HEK293 (cell line): Measurements from ENCODE around the gene AQP1.

ENCODE experiments used
- CTCF ChIA-PET: fragments of 350-600 bp; formaldehyde crosslinking; extraction: SDS; loops from one replicate; lab custom pipeline; 2021; ENCODE audit warnings: antibody characterized with exemption; lab: Yijun Ruan, JAX
- POLR2A ChIA-PET: fragments of 300-600 bp; formaldehyde crosslinking; extraction: SDS; loops from one replicate; lab custom pipeline; 2020; ENCODE audit warnings: antibody characterized with exemption, inconsistent platforms; lab: Yijun Ruan, JAX
- H3K27ac ChIP-seq: fragments of 200-500 bp; sonication (Bioruptor generic); 2 replicates; pipeline ENCODE4 v1.5.1; 2014; ENCODE audit warnings: low read depth, low read length, control low read depth, inconsistent platforms; ENCODE audit errors: extremely low read depth
- H3K36me3 ChIP-seq, 2 experiments: fragments of 200-500 bp in 1 of 2; sonication (Bioruptor generic) in 1 of 2; 1 replicate in 1 of 2; 2 replicates in 1 of 2; pipeline ENCODE4 v1.5.1; 2014 to 2017; ENCODE audit warnings: inconsistent platforms in 2 of 2, low read length in 2 of 2; ENCODE audit not compliant: control insufficient read depth in 2 of 2, insufficient read depth in 1 of 2
- H3K4me1 ChIP-seq: fragments of 200-500 bp; sonication (Bioruptor generic); 2 replicates; pipeline ENCODE4 v1.5.1; 2014; ENCODE audit warnings: mild to moderate bottlenecking, low read length, inconsistent platforms; ENCODE audit not compliant: control insufficient read depth, insufficient read depth
- H3K4me3 ChIP-seq: 2 replicates; pipeline ENCODE4 v1.5.1; 2011; ENCODE audit warnings: low read depth, mild to moderate bottlenecking, control low read depth, low read length, moderate library complexity
- H3K9me3 ChIP-seq: fragments of 200-500 bp; sonication (Bioruptor generic); 2 replicates; pipeline ENCODE4 v1.5.1; 2014; ENCODE audit warnings: low read depth, low read length, inconsistent platforms; ENCODE audit not compliant: control insufficient read depth, insufficient read depth
- BCL6B ChIP-seq: fragments of 450-650 bp; formaldehyde crosslinking; IDR thresholded peaks from 2 replicates; pipeline ENCODE4 v1.5.1; 2017; ENCODE audit warnings: missing biosample characterization, missing genetic modification characterization
- CTCF ChIP-seq: fragments of 450-650 bp; formaldehyde crosslinking; IDR thresholded peaks from 2 replicates; pipeline ENCODE4 v1.5.1; 2016; ENCODE audit warnings: missing biosample characterization, missing genetic modification characterization
- HOXA7 ChIP-seq: sonication (generic); formaldehyde crosslinking; IDR thresholded peaks from 2 replicates; pipeline ENCODE4 v1.8.1; 2022; ENCODE audit warnings: missing genetic modification reagents, borderline replicate concordance
- KLF16 ChIP-seq: fragments of 450-650 bp; formaldehyde crosslinking; IDR thresholded peaks from 2 replicates; pipeline ENCODE4 v1.5.1; 2017; ENCODE audit warnings: missing biosample characterization, missing genetic modification characterization
- KLF17 ChIP-seq: fragments of 450-650 bp; formaldehyde crosslinking; IDR thresholded peaks from 2 replicates; pipeline ENCODE4 v1.5.1; 2016; ENCODE audit warnings: missing biosample characterization, missing genetic modification characterization
- PRDM10 ChIP-seq: fragments of 450-650 bp; formaldehyde crosslinking; IDR thresholded peaks from 2 replicates; pipeline ENCODE4 v1.5.1; 2016; ENCODE audit warnings: missing biosample characterization, missing genetic modification characterization
- SALL2 ChIP-seq: fragments of 450-650 bp; formaldehyde crosslinking; IDR thresholded peaks from 2 replicates; pipeline ENCODE4 v1.5.0; 2017; ENCODE audit warnings: missing biosample characterization, mild to moderate bottlenecking, missing genetic modification characterization, borderline replicate concordance
- SP3 ChIP-seq: fragments of 450-650 bp; formaldehyde crosslinking; IDR thresholded peaks from 2 replicates; pipeline ENCODE4 v1.5.1; 2016; ENCODE audit warnings: missing biosample characterization, missing genetic modification characterization
- ZBTB10 ChIP-seq: fragments of 450-650 bp; formaldehyde crosslinking; IDR thresholded peaks from 2 replicates; pipeline ENCODE4 v1.5.1; 2016; ENCODE audit warnings: missing biosample characterization, missing genetic modification characterization
- ZFP37 ChIP-seq: fragments of 450-650 bp; formaldehyde crosslinking; IDR thresholded peaks from 2 replicates; pipeline ENCODE4 v1.5.1; 2016; ENCODE audit warnings: missing biosample characterization, missing genetic modification characterization
- ZIC2 ChIP-seq: fragments of 450-650 bp; formaldehyde crosslinking; IDR thresholded peaks from 2 replicates; pipeline ENCODE4 v1.5.1; 2016; ENCODE audit warnings: missing biosample characterization, missing genetic modification characterization
- ZNF133 ChIP-seq: fragments of 450-650 bp; formaldehyde crosslinking; IDR thresholded peaks from 2 replicates; pipeline ENCODE4 v1.5.1; 2016; ENCODE audit warnings: missing biosample characterization, missing genetic modification characterization
- ZNF169 ChIP-seq: fragments of 450-650 bp; formaldehyde crosslinking; IDR thresholded peaks from 2 replicates; pipeline ENCODE4 v1.5.1; 2016; ENCODE audit warnings: missing biosample characterization, missing genetic modification characterization
- ZNF2 ChIP-seq: fragments of 450-650 bp; formaldehyde crosslinking; IDR thresholded peaks from 2 replicates; pipeline ENCODE4 v1.5.1; 2016; ENCODE audit warnings: missing biosample characterization, missing genetic modification characterization
- ZNF211 ChIP-seq: fragments of 450-650 bp; formaldehyde crosslinking; IDR thresholded peaks from 2 replicates; pipeline ENCODE4 v1.5.1; 2016; ENCODE audit warnings: low read depth, missing biosample characterization, missing genetic modification characterization
- ZNF341 ChIP-seq: fragments of 450-650 bp; formaldehyde crosslinking; IDR thresholded peaks from 2 replicates; pipeline ENCODE4; 2016; ENCODE audit warnings: low read depth, missing biosample characterization, missing genetic modification characterization
- ZNF548 ChIP-seq: fragments of 450-650 bp; formaldehyde crosslinking; IDR thresholded peaks from 2 replicates; pipeline ENCODE4 v1.5.1; 2016; ENCODE audit warnings: missing biosample characterization, missing genetic modification characterization
- ZNF585B ChIP-seq: fragments of 450-650 bp; formaldehyde crosslinking; IDR thresholded peaks from 2 replicates; pipeline ENCODE4 v1.5.1; 2016; ENCODE audit warnings: missing biosample characterization, missing genetic modification characterization
- ZNF623 ChIP-seq: fragments of 450-650 bp; formaldehyde crosslinking; IDR thresholded peaks from 2 replicates; pipeline ENCODE4 v1.5.1; 2016; ENCODE audit warnings: missing biosample characterization, missing genetic modification characterization
- ZNF626 ChIP-seq: fragments of 450-650 bp; sonication (Bioruptor Pico); formaldehyde crosslinking; IDR thresholded peaks from 2 replicates; pipeline ENCODE4 v1.5.1; 2018; ENCODE audit warnings: missing biosample characterization, missing genetic modification characterization, inconsistent platforms
- ZNF776 ChIP-seq: fragments of 450-650 bp; formaldehyde crosslinking; IDR thresholded peaks from 2 replicates; pipeline ENCODE4 v1.5.0; 2017; ENCODE audit warnings: missing biosample characterization, missing genetic modification characterization, borderline replicate concordance
- ZNF830 ChIP-seq: fragments of 450-650 bp; IDR thresholded peaks from 2 replicates; pipeline ENCODE4 v1.5.0; 2018; ENCODE audit warnings: missing biosample characterization, missing genetic modification characterization, low read depth, mild to moderate bottlenecking, moderate library complexity
- ZSCAN18 ChIP-seq: fragments of 450-650 bp; formaldehyde crosslinking; IDR thresholded peaks from 2 replicates; pipeline ENCODE4 v1.5.1; 2016; ENCODE audit warnings: missing biosample characterization, missing genetic modification characterization

The AQP1 gene

GRCh38 chr7:30906014-30906413 is 5.6 kb upstream of the AQP1 start:
- no peaks in the 10 kb centered on the region for H3K36me3 ChIP-seq
- no peak overlapping the region for H3K4me3 ChIP-seq
- H3K27ac ChIP-seq: no peak overlapping the region
- ChIA-PET POLR2A (no interaction called here), CTCF (no interaction called here)
- no peaks in the 10 kb centered on the region for H3K9me3 ChIP-seq
- TF ChIP-seq SP3 (tag by site-specific recombination): no peak
- no peak for TF ChIP-seq ZNF626 (tag by site-specific recombination)
- no peak for TF ChIP-seq ZNF211 (tag by site-specific recombination)
- TF ChIP-seq KLF16: no peak
- TF ChIP-seq ZSCAN18 (tag by site-specific recombination): no peak
- H3K4me1 ChIP-seq: no peaks in the 10 kb centered on the region

GRCh38 chr7:30906515-30907240 is 5.0 kb upstream of the AQP1 start:
- H3K4me3 ChIP-seq: no peak overlapping the region
- TF ChIP-seq ZBTB10 (tag by site-specific recombination) (no peak), PRDM10 (tag by site-specific recombination) (no peak), ZNF776 (no peak), CTCF (tag by site-specific recombination) (no peak), ZNF2 (tag by site-specific recombination) (no peak), ZFP37 (tag by site-specific recombination) (no peak), HOXA7 (CRISPR knock-in tag) (no peak), SALL2 (tag by site-specific recombination) (no peak), ZNF585B (tag by site-specific recombination) (no peak), ZNF341 (tag by site-specific recombination) (no peak), ZIC2 (tag by site-specific recombination) (no peak), ZNF169 (tag by site-specific recombination) (no peak), ZNF830 (tag by site-specific recombination) (no peak), ZNF548 (tag by site-specific recombination) (no peak), KLF17 (tag by site-specific recombination) (no peak), BCL6B (tag by site-specific recombination) (no peak), ZNF133 (tag by site-specific recombination) (no peak), ZNF623 (tag by site-specific recombination) (no peak)

More at GRCh38 chr7:30906515-30907240, 5.0 kb upstream of the AQP1 start:
- no peaks in the 10 kb centered on the region for H3K36me3 ChIP-seq
- H3K4me1 ChIP-seq: no peaks in the 10 kb centered on the region
- H3K27ac ChIP-seq: no peak overlapping the region
- CTCF ChIA-PET: no interaction called here
- POLR2A ChIA-PET: no interaction called here
- no peaks in the 10 kb centered on the region for H3K9me3 ChIP-seq
